Sigmoid colon (tissue), 7 donors: ENCODE data around the gene ATP9A. TPM values are rescaled to one million over a fixed set of nuclear protein-coding genes. Genes with fewer than 3 reads are reported as not detected.
"Not testable (repeated sequence)": the region's sequence is repeated elsewhere in the genome, so short reads cannot be mapped to it uniquely, and the experiment has no call there.

Source experiments
- DNase-seq: peaks from one replicate; pipeline ENCODE4 v3.0.0-alpha.2; 2019
- H3K27ac ChIP-seq, 4 donors: fragments of 200-600 bp; sonication (generic); one replicate each; pipeline ENCODE4 v1.5.1; 2016 to 2019; ENCODE audit warnings: mild to moderate bottlenecking in 1 of 4
- H3K27me3 ChIP-seq, 3 donors: fragments of 200-600 bp; sonication (generic); one replicate each; pipeline ENCODE4 v1.5.1; 2019; ENCODE audit warnings: mild to moderate bottlenecking in 1 of 3
- H3K36me3 ChIP-seq, 4 donors: fragments of 200-600 bp; sonication (generic); one replicate each; pipeline ENCODE4 v1.5.1; 2016 to 2019
- H3K4me1 ChIP-seq, 4 donors: fragments of 200-600 bp; sonication (generic); one replicate each; pipeline ENCODE4 v1.5.1; 2017 to 2019
- H3K4me3 ChIP-seq, 4 donors: fragments of 200-600 bp; sonication (generic); one replicate each; pipeline ENCODE4 v1.5.1; 2017 to 2019; ENCODE audit warnings: mild to moderate bottlenecking in 2 of 4, moderate library complexity in 1 of 4
- H3K9me3 ChIP-seq, 4 donors: fragments of 200-600 bp in 3 of 4; sonication (generic) in 3 of 4; one replicate each; pipeline versions ENCODE4 v1.5.1 to v1.6.1; 2013 to 2019
- EP300 ChIP-seq, 4 donors: sonication (generic); formaldehyde crosslinking; IDR thresholded peaks; one replicate each; pipeline ENCODE4 v1.6.1; 2017; ENCODE audit warnings: antibody characterized with exemption in 4 of 4
- POLR2A ChIP-seq, 2 donors: fragments of 450-650 bp; IDR thresholded peaks; one replicate each; pipeline ENCODE4 v1.6.1; 2016; ENCODE audit warnings: antibody characterized with exemption in 2 of 2, mild to moderate bottlenecking in 2 of 2, moderate library complexity in 2 of 2
- POLR2AphosphoS5 ChIP-seq, 4 donors: sonication (generic); formaldehyde crosslinking; IDR thresholded peaks; one replicate each; pipeline ENCODE4 v1.6.1; 2017; ENCODE audit warnings: antibody characterized with exemption in 4 of 4
- WGBS, 2 donors: extraction: QIAGEN DNeasy Blood & Tissue Kit; methylation state at CpG; one replicate each; pipeline ENCODE4 v1.1.7; 2013; 5-methylcytosine and 5-hydroxymethylcytosine counted together
- intact Hi-C: fragments of 100-400 bp; cut with DNase I; formaldehyde crosslinking; loops from one replicate; pipeline ENCODE4 v1.15.1; 2023
- polyA plus RNA-seq, 3 donors: library from polyadenylated mRNA; stranded (reverse); fragments of 200-250 nt; gene quantifications; one replicate each; pipeline ENCODE4 v1.2.3, GENCODE V29; 2013
- total RNA-seq, 4 donors: library from RNA; depleted of rRNA; stranded (reverse); fragments of >200 nt; gene quantifications; one replicate each; pipeline ENCODE4 v1.1.0, GENCODE V29; 2016
- TF ChIP-seq, protein P1 (sequence below), 4 experiments: fragments of 450-650 bp in 3 of 4; fragments of 200-600 bp in 1 of 4; IDR thresholded peaks; one replicate each; pipeline ENCODE4 v1.5.1; 2016 to 2019; ENCODE audit warnings: antibody characterized with exemption in 4 of 4, mild to moderate bottlenecking in 3 of 4, moderate library complexity in 2 of 4
- donor health status: healthy with polysubstance abuse.
- donor health status: Bipolar disorder and iron deficiency.
- donor health status: healthy.

ATP9A gene
- total and polyA plus RNA-seq, 7 donors, result 4.2 to 34.8 (median 31.0) TPM

DNA sequence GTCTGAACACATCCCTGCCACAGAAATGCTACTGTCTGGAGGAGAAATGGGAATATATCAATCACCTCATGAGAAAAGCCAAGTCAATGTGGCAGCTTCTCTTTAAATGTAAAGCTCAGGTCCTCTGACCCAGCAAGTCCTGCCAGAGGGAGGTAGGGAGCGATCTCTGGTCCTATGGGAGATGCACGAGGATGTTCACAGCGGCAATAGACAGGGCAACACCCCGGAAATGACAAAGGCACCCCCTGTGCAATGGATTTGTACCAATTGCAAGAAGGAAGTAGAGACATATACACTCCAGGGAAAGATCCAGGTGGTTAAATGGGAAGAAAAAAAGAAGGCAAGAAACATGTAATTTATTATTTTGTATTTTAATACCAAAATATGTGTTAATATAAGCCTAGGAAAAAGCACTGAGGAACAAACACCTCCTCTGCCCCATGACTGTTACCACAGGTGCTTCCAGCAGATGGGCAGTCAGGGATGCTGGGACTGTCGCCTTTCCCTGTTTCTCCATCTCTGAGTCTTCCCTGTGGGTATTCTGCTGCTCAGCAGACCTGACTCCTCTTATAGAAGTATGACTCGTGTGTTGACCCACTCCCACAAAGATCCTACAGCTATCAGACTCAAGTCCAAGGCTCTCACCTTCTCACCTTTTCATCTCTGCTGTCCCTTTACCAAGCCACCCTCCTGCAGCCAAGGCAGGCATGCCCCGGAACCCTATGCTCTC is 20.8 kb downstream of the ATP9A start:
- no peak for DNase-seq
- Histone ChIP-seq H3K9me3 (no peaks in the 10 kb centered on the region), H3K27ac (no peak overlapping the region), H3K27me3 (no peaks in the 10 kb centered on the region), H3K36me3 (no peaks in the 10 kb centered on the region), H3K4me3 (no peak overlapping the region), H3K4me1 (peaks cover 0 to 33% (median 33%) of the 10 kb centered on the region in 4 donors)
- no peak for TF ChIP-seq EP300 (IDR thresholded peaks at IDR 0.05)
- TF ChIP-seq POLR2AphosphoS5 (IDR thresholded peaks at IDR 0.05), result no peak
- TF ChIP-seq, protein P1, sequence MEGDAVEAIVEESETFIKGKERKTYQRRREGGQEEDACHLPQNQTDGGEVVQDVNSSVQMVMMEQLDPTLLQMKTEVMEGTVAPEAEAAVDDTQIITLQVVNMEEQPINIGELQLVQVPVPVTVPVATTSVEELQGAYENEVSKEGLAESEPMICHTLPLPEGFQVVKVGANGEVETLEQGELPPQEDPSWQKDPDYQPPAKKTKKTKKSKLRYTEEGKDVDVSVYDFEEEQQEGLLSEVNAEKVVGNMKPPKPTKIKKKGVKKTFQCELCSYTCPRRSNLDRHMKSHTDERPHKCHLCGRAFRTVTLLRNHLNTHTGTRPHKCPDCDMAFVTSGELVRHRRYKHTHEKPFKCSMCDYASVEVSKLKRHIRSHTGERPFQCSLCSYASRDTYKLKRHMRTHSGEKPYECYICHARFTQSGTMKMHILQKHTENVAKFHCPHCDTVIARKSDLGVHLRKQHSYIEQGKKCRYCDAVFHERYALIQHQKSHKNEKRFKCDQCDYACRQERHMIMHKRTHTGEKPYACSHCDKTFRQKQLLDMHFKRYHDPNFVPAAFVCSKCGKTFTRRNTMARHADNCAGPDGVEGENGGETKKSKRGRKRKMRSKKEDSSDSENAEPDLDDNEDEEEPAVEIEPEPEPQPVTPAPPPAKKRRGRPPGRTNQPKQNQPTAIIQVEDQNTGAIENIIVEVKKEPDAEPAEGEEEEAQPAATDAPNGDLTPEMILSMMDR (IDR thresholded peaks at IDR 0.05), result no peak
- no peak for TF ChIP-seq POLR2A (IDR thresholded peaks at IDR 0.05)
- intact Hi-C loops, result no loop called here
- WGBS, 2 donors, result 52 to 75% methylated on average over 7 of the region's 7 CpGs

DNA sequence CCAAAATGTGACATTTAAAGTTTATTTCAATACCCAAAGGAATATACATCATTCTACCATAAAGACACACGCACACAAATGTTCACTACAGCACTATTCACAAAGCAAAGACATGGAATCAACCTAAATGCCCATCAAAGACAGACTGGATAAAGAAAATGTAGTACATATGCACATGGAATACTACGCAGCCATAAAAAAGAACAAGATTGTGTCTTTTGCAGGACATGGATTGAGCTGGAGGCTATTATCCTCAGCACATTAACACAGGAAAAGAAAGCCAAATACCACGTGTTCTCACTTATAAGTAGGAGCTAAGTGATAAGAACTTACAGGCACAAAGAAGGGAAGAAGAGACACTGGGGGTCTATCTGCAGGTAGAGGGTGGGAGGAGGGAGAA is 22.4 kb downstream of the ATP9A start:
- Histone ChIP-seq H3K36me3 (no peaks in the 10 kb centered on the region), H3K4me1 (peaks cover 0 to 33% (median 30%) of the 10 kb centered on the region in 4 donors), H3K27ac (no peak overlapping the region), H3K4me3 (no peak overlapping the region), H3K9me3 (no peaks in the 10 kb centered on the region), H3K27me3 (no peaks in the 10 kb centered on the region)
- WGBS, 2 donors, result 94 to 97% methylated on average over 3 of the region's 3 CpGs
- DNase-seq, result no peak
- intact Hi-C loops, result no loop called here
- no peak for TF ChIP-seq EP300 (IDR thresholded peaks at IDR 0.05)
- TF ChIP-seq, protein P1 (IDR thresholded peaks at IDR 0.05), result no peak
- no peak for TF ChIP-seq POLR2A (IDR thresholded peaks at IDR 0.05)
- no peak for TF ChIP-seq POLR2AphosphoS5 (IDR thresholded peaks at IDR 0.05)

DNA sequence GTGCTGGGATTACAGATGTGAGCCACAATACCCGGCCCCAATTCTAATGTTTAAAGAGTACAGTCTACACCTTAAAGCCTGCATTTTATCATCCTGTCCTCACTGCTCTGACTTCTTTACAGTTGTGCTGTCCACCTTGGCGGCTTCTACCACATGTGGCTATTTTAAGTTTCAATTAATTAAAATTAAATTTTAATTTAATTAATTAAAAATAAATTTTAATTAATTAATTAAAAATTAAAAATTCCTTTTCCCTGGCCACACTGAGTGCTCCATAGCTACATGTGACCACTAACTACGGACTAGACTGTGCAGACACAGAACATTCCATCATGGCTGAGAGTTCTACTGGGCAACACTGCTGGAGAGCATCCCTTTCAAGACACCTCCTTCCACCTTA is 27.4 kb downstream of the ATP9A start:
- intact Hi-C loops, result no loop called here
- DNase-seq, result no peak
- Histone ChIP-seq H3K27ac (no peak overlapping the region), H3K4me3 (no peak overlapping the region), H3K4me1 (peaks cover 0 to 21% (median 19%) of the 10 kb centered on the region in 4 donors), H3K9me3 (no peaks in the 10 kb centered on the region), H3K27me3 (no peaks in the 10 kb centered on the region), H3K36me3 (no peaks in the 10 kb centered on the region)
- TF ChIP-seq POLR2A (IDR thresholded peaks at IDR 0.05) (no peak), POLR2AphosphoS5 (IDR thresholded peaks at IDR 0.05) (no peak), EP300 (IDR thresholded peaks at IDR 0.05) (no peak)
- TF ChIP-seq, protein P1 (IDR thresholded peaks at IDR 0.05), result no peak
- 92 to 95% methylated on average over 3 of the region's 3 CpGs for WGBS, 2 donors

DNA sequence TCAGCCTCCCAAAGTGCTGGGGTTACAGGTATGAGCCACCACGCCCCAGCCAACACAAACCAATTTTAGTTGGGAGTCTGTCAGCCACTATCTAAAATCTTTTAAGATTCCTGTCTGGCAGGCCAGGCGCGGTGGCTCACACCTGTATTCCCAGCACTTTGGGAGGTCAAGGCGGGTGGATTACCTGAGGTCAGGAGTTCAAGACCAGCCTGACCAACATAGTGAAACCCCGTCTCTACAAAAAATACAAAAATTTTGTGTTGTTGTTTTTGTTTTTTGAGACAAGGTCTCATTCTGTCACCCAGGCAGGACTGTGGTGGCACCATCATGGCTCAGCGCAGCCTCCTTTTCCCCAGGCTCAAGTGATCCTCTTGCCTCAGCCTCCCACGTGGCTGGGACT is 27.9 kb downstream of the ATP9A start:
- peaks cover 0 to 27% (median 23%) of the 10 kb centered on the region in 4 donors for H3K4me1 ChIP-seq
- H3K4me3 ChIP-seq, H3K27me3 ChIP-seq, H3K36me3 ChIP-seq, DNase-seq, H3K27ac ChIP-seq, intact Hi-C loops, H3K9me3 ChIP-seq: not testable (repeated sequence)
- WGBS, 2 donors, result 92 to 96% methylated on average over 7 of the region's 7 CpGs

DNA sequence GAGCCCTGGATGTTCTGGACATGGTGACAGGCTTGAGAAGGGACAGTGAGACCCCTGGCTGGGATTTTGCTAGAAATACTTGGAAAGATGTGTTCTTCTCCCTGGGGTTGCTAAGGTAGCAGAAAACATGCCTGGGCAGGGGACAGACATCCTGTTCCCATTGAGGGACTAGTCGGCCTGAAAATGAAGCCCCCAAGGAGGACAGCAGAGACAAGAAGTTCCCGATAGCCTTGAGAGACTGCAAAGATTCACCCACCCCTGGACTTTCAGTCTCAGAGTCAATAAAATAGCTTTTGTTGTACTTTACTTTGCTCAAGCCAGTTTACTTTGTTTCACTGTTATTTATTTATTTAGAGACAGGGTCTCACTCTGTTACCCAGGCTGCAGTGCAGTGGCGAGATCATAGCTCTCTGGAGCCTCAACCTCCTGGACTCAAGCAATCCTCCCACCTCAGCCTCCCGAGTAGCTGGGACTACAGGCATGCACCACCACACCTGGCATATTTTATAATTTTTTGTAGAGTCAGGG is 28.4 kb downstream of the ATP9A start:
- no peak overlapping the region for H3K4me3 ChIP-seq
- intact Hi-C loops, result no loop called here
- no peaks in the 10 kb centered on the region for H3K36me3 ChIP-seq
- H3K9me3 ChIP-seq, result no peaks in the 10 kb centered on the region
- WGBS, 2 donors, result 83 to 91% methylated on average over 4 of the region's 4 CpGs
- peaks cover 0 to 32% (median 25%) of the 10 kb centered on the region in 4 donors for H3K4me1 ChIP-seq
- TF ChIP-seq, protein P1 (IDR thresholded peaks at IDR 0.05), result no peak
- TF ChIP-seq EP300 (IDR thresholded peaks at IDR 0.05), result no peak
- TF ChIP-seq POLR2AphosphoS5 (IDR thresholded peaks at IDR 0.05), result no peak
- TF ChIP-seq POLR2A (IDR thresholded peaks at IDR 0.05), result no peak
- no peak for DNase-seq
- no peaks in the 10 kb centered on the region for H3K27me3 ChIP-seq
- no peak overlapping the region for H3K27ac ChIP-seq
